ENCODE data around the gene PAQR8. TPM values are rescaled to one million over a fixed set of nuclear protein-coding genes. Genes with fewer than 3 reads are reported as not detected.
A peak's percentile ranks its signal among the peaks of the same experiment; 100 is the strongest.

The PAQR8 gene
- total RNA-seq, 1 experiment from 2014 or later = 8.7 TPM

DNA sequence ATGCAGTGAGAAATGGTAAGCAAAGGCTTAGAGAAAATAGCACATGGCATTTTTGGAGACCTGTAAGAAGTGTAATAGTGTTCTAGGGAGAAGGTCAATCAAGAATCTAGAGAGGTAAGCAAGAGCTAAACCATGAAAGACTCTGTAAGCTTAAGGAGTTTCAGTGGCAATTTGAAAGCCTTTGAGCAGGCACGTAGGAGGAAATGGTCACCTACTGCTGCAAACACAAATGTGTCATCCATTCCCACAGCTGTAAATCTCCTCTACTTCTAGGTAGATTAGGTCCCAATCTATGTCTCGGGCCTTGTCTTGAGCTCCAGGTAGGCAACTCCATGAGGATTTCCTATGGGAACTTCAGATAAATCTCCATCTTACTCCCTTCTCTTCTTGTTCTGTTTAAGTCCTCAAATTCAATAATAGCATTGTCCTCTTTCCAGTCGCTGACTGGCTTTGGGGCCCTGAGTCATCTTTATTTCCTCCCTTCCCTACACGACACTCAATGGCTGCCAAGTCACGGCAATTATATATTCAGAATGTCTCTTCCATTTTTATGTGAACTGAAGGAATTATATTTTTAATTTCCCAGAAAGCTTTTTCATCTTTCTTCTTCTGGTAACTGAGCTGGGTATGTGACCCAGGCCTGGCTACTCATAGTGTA, 24.2 kb upstream of the PAQR8 start:
- no peaks in the 10 kb centered on the region for H3K36me3 ChIP-seq (ENCODE audit: control insufficient read depth, insufficient read depth, low read length)
- Mint-ChIP-seq H3K4me1 (ENCODE audit: low read depth, unreplicated experiment) (peaks cover 38% of the 10 kb centered on the region), H3K27me3 (ENCODE audit: insufficient read depth, unreplicated experiment) (no peaks in the 10 kb centered on the region), H3K4me3 (ENCODE audit: unreplicated experiment) (no peak overlapping the region), H3K9me3 (ENCODE audit: unreplicated experiment) (no peaks in the 10 kb centered on the region), H3K27ac (ENCODE audit: unreplicated experiment) (peak overlapping the region; percentile 14), H3K36me3 (ENCODE audit: insufficient read depth, unreplicated experiment) (no peaks in the 10 kb centered on the region)
- H3K27me3 ChIP-seq (replicated peaks; ENCODE audit: control insufficient read depth, insufficient read depth, low read length) = no peaks in the 10 kb centered on the region
- DNase-seq = no peak
- intact Hi-C loops (cut with micrococcal nuclease; ENCODE audit: unreplicated experiment) = no loop called here
- ChIA-PET POLR2A (no interaction called here), CTCF (interaction anchor here (1.0 kb wide), 1 partner anchor 9 kb away, joined by 4 read pairs; no protein-coding TSS in a partner anchor)
- H3K4me1 ChIP-seq = peaks cover 35% of the 10 kb centered on the region
- no peaks in the 10 kb centered on the region for H3K9me3 ChIP-seq
- no TSS peak for BruUV-seq (replicated peaks)
- TF ChIP-seq, protein P1, sequence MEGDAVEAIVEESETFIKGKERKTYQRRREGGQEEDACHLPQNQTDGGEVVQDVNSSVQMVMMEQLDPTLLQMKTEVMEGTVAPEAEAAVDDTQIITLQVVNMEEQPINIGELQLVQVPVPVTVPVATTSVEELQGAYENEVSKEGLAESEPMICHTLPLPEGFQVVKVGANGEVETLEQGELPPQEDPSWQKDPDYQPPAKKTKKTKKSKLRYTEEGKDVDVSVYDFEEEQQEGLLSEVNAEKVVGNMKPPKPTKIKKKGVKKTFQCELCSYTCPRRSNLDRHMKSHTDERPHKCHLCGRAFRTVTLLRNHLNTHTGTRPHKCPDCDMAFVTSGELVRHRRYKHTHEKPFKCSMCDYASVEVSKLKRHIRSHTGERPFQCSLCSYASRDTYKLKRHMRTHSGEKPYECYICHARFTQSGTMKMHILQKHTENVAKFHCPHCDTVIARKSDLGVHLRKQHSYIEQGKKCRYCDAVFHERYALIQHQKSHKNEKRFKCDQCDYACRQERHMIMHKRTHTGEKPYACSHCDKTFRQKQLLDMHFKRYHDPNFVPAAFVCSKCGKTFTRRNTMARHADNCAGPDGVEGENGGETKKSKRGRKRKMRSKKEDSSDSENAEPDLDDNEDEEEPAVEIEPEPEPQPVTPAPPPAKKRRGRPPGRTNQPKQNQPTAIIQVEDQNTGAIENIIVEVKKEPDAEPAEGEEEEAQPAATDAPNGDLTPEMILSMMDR (IDR thresholded peaks at IDR 0.05; ENCODE audit: insufficient read depth in 1 of 2, low read depth in 1 of 2, low read length in 1 of 2, severe bottlenecking in 1 of 2, unreplicated experiment in 1 of 2) = no peak
- no peak overlapping the region for H3K4me3 ChIP-seq (ENCODE audit: low read depth, low read length)

- H3K9me3 Mint-ChIP-seq (ENCODE audit: unreplicated experiment) = no peaks in the 10 kb centered on the region
- CTCF ChIA-PET = no interaction called here
- Histone ChIP-seq H3K4me3 (ENCODE audit: low read depth, low read length) (no peak overlapping the region), H3K36me3 (ENCODE audit: control insufficient read depth, insufficient read depth, low read length) (no peaks in the 10 kb centered on the region), H3K4me1 (peaks cover 20% of the 10 kb centered on the region), H3K27me3 (replicated peaks; ENCODE audit: control insufficient read depth, insufficient read depth, low read length) (no peaks in the 10 kb centered on the region), H3K9me3 (no peaks in the 10 kb centered on the region)
- peaks cover 32% of the 10 kb centered on the region for H3K4me1 Mint-ChIP-seq (ENCODE audit: low read depth, unreplicated experiment)
- POLR2A ChIA-PET = no interaction called here
- BruUV-seq (replicated peaks) = no TSS peak
- no peak overlapping the region for H3K4me3 Mint-ChIP-seq (ENCODE audit: unreplicated experiment)
- H3K27ac Mint-ChIP-seq (ENCODE audit: unreplicated experiment) = peak overlapping the region; percentile 36
- no peaks in the 10 kb centered on the region for H3K36me3 Mint-ChIP-seq (ENCODE audit: insufficient read depth, unreplicated experiment)
- intact Hi-C loops (cut with micrococcal nuclease; ENCODE audit: unreplicated experiment) = no loop called here
- H3K27me3 Mint-ChIP-seq (ENCODE audit: insufficient read depth, unreplicated experiment) = no peaks in the 10 kb centered on the region
- TF ChIP-seq, protein P1 (IDR thresholded peaks at IDR 0.05; ENCODE audit: insufficient read depth in 1 of 2, low read depth in 1 of 2, low read length in 1 of 2, severe bottlenecking in 1 of 2, unreplicated experiment in 1 of 2) = no peak
- DNase-seq = no peak
Measured at GRCh38 chr6:52340603-52340880, 21.4 kb upstream of the PAQR8 start.

DNA sequence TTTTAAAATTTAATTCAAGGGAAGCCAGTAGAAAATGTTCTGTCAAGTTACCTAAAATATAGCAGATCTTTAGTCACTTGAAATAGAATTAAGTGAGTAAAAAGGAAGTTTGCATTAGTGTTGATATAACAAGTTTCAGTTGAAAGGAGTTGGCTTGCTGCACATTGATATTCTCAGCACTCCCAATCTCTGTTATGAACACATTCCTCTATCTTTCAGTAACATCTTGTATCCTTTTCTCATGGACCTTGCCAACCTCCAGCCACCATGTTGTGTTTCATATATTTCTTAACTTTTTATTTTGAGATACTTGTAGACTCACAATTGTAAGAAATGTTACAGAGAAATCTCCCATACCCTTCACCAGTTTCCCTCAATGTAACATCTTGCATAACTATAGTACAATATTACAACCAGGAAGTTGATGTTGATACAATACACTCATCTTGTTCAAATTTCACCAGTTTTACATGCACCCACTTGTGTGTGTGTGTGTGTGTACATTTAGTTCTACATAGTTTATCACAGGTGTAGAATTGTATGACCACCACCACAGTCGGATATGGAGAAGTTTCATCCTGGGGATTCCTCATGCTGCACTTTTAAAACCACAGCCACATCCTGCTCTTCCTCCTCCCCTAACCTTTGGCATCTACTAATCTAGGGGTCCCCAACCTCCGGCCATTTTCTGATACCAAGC, 20.2 kb upstream of the PAQR8 start:
- intact Hi-C loops (cut with micrococcal nuclease; ENCODE audit: unreplicated experiment) = no loop called here
- ChIA-PET CTCF (no interaction called here), POLR2A (no interaction called here)
- no peak overlapping the region for H3K4me3 ChIP-seq (ENCODE audit: low read depth, low read length)
- H3K36me3 Mint-ChIP-seq (ENCODE audit: insufficient read depth, unreplicated experiment) = no peaks in the 10 kb centered on the region
- no peak overlapping the region for H3K4me3 Mint-ChIP-seq (ENCODE audit: unreplicated experiment)
- BruUV-seq (replicated peaks) = no TSS peak
- no peaks in the 10 kb centered on the region for H3K27me3 Mint-ChIP-seq (ENCODE audit: insufficient read depth, unreplicated experiment)
- DNase-seq = no peak
- TF ChIP-seq, protein P1 (IDR thresholded peaks at IDR 0.05; ENCODE audit: insufficient read depth in 1 of 2, low read depth in 1 of 2, low read length in 1 of 2, severe bottlenecking in 1 of 2, unreplicated experiment in 1 of 2) = no peak
- H3K36me3 ChIP-seq (ENCODE audit: control insufficient read depth, insufficient read depth, low read length) = no peaks in the 10 kb centered on the region
- no peaks in the 10 kb centered on the region for H3K27me3 ChIP-seq (replicated peaks; ENCODE audit: control insufficient read depth, insufficient read depth, low read length)
- H3K4me1 Mint-ChIP-seq (ENCODE audit: low read depth, unreplicated experiment) = peaks cover 29% of the 10 kb centered on the region
- peaks cover 20% of the 10 kb centered on the region for H3K4me1 ChIP-seq
- no peak overlapping the region for H3K27ac Mint-ChIP-seq (ENCODE audit: unreplicated experiment)
- no peaks in the 10 kb centered on the region for H3K9me3 ChIP-seq
- H3K9me3 Mint-ChIP-seq (ENCODE audit: unreplicated experiment) = no peaks in the 10 kb centered on the region

Data from Caco-2 (cell line).